CD4-positive, alpha-beta T cell treated with Interleukin-21 for 1 hour (primary cell): ENCODE measurements around the gene FAHD1.
A peak's percentile ranks its signal among the peaks of the same experiment; 100 is the strongest.

Experiments
- DNase-seq: peaks from one replicate; pipeline ENCODE4 v3.0.0-alpha.2; 2020

The FAHD1 gene

GRCh38 chr16:1818204-1818872 lies 8.7 kb upstream of the FAHD1 start:
- DNase-seq: no peak

- no peak for DNase-seq
Measured at GRCh38 chr16:1818873-1819525, 8.0 kb upstream of the FAHD1 start.

- no peak for DNase-seq
Measured at GRCh38 chr16:1819611-1820010, 7.4 kb upstream of the FAHD1 start.

- no peak for DNase-seq
Measured at GRCh38 chr16:1820096-1820945, 6.7 kb upstream of the FAHD1 start.

GRCh38 chr16:1820946-1821290 lies 6.1 kb upstream of the FAHD1 start:
- DNase-seq: no peak

GRCh38 chr16:1821861-1822611 lies 5.0 kb upstream of the FAHD1 start:
- DNase-seq: no peak

GRCh38 chr16:1822801-1823200 lies 4.2 kb upstream of the FAHD1 start:
- no peak for DNase-seq

- no peak for DNase-seq
Measured at GRCh38 chr16:1823821-1824220, 3.2 kb upstream of the FAHD1 start.

- DNase-seq: no peak
Measured at GRCh38 chr16:1825381-1825863, 1.6 kb upstream of the FAHD1 start.

- peak; percentile 75 for DNase-seq
Measured at GRCh38 chr16:1825864-1826690, 929 bp upstream of the FAHD1 start.

GRCh38 chr16:1828645-1829410 lies 1.8 kb downstream of the FAHD1 start:
- DNase-seq: no peak

- no peak for DNase-seq
Measured at GRCh38 chr16:1830213-1830612, 3.2 kb downstream of the FAHD1 start.

- DNase-seq: no peak
Measured at GRCh38 chr16:1831186-1832075, 4.4 kb downstream of the FAHD1 start.

- no peak for DNase-seq
Measured at GRCh38 chr16:1832838-1833454, 5.9 kb downstream of the FAHD1 start.

- DNase-seq: no peak
Measured at GRCh38 chr16:1834096-1834495, 7.1 kb downstream of the FAHD1 start.

GRCh38 chr16:1839554-1839953 lies 12.5 kb downstream of the FAHD1 start:
- DNase-seq: no peak

GRCh38 chr16:1845985-1846384 lies 19.0 kb downstream of the FAHD1 start:
- no peak for DNase-seq

GRCh38 chr16:1846416-1846815 lies 19.4 kb downstream of the FAHD1 start:
- no peak for DNase-seq

- no peak for DNase-seq
Measured at GRCh38 chr16:1850981-1851380, 24.0 kb downstream of the FAHD1 start.

- DNase-seq: no peak
Measured at GRCh38 chr16:1851793-1852192, 24.8 kb downstream of the FAHD1 start.
